ENCODE data around the gene EXT2.

The EXT2 gene

DNA sequence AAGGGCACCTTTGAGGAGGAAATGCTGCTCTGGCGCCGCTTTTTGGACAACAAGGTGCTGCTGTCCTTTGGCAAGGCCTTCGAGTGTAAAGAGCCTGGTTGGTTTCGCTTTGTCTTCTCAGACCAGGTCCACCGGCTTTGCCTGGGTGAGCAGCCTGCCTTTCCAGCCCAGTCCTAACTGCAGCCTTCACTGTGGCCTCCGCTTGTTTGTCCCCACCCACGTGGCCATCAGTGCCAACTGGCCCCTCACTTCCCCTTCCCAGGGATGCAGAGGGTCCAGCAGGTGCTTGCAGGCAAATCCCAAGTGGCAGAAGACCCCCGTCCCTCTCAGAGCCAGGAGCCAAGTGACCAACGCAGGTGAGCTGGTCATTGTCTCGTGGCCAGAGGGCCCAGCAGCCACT lies 12.0 kb upstream of the EXT2 start:
- intact Hi-C loops (cut with DNase I) = no loop called here
- DNase-seq = no peak

DNA sequence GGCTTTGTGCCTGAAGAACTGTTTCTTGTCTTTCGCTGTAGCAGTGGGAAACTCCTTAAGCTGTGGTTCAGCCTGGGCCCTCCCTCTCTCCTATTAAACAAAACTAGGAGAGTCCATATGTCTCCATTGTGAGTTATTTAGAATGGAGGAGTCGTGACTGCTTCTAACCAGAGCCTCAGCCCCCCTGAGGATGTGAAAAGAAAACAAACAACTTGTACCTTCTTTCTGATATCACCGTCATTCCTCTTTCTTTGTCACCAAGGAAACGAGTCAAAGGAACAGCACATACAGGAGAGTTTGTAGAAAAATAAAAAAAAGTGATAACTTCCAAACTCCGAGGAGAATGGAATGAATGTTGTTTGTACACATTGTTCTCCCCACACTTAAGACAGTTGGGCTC lies 11.6 kb upstream of the EXT2 start:
- DNase-seq = no peak
- intact Hi-C loops (cut with DNase I) = no loop called here

DNA sequence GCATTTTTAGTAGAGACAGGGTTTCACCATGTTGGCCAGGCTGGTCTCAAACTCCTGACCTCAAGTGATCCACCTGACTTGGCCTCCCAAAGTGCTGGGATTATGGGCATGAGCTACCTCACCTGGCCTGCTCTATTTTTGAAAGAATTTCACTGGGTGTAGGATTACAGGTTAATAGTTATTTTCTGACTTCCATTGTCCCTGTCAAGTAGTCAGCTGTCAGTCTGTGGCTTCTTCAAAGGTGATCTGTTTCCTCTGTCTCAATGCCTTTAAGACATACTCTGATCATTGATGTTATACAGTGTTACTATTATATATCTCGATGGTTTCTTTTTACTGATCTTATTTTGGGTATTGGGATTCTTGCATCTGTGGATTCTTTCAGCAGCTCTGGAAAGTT lies 10.1 kb upstream of the EXT2 start:
- intact Hi-C loops (cut with DNase I) = no loop called here

DNA sequence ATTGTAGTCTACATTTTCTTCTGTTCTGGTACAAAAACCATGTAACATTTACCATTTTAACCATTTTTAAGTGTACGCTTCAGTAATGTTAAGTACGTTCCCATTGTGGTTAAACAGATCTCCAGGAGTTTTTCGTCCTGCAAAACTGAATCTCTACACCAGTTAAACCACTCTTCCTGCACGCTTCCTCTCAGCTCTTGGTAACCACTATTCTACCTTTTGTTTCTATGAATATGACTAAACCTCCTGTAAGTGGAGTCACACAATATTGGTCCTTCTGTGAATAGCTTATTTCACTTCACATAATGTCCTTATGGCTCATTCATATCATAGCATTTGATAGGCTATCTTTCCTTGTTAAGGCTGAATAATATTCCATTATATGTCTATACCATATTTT lies 7.1 kb upstream of the EXT2 start:
- DNase-seq = no peak
- intact Hi-C loops (cut with DNase I) = no loop called here

More for the DNA sequence above, 10.1 kb upstream of the EXT2 start:
- DNase-seq = no peak

DNA sequence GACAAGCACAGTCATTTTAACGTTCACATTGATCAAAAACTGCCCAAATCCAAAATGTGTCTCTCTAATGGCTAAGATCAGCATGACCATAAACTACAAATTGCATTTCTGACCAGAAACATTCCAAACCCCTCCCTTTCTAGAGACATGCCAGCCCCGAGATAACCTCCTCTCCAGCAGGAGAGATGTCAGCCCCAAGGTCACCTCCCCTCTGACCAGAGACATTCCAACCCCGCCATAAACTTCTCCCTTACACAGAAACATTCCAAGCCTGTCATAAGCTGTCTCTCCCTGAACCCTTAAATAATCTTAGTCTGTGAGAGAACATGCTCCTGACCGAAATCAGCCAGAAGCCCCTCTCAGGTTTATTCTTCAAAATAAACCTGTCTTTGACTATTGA lies 6.6 kb upstream of the EXT2 start:
- intact Hi-C loops (cut with DNase I) = no loop called here
- no peak for DNase-seq

DNA sequence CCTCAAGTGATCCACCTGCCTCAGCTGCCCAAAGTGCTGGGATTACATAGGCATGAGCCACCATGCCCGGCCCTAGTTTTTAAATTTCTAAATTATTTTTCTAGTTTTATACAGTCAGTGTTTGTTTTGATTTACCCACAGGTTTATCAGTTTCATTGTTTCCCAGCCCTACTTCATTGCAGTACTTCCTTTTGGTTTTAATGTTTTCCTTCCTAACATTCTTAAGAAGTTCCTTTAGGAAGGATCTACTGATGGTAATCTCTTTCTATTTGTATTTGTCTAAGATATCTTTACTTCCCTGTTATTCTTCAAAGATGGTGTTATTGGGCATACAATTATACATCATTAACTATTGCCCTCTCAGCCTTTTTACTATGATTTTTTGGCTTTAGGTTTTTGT lies 4.9 kb upstream of the EXT2 start:
- DNase-seq = no peak
- intact Hi-C loops (cut with DNase I) = no loop called here

DNA sequence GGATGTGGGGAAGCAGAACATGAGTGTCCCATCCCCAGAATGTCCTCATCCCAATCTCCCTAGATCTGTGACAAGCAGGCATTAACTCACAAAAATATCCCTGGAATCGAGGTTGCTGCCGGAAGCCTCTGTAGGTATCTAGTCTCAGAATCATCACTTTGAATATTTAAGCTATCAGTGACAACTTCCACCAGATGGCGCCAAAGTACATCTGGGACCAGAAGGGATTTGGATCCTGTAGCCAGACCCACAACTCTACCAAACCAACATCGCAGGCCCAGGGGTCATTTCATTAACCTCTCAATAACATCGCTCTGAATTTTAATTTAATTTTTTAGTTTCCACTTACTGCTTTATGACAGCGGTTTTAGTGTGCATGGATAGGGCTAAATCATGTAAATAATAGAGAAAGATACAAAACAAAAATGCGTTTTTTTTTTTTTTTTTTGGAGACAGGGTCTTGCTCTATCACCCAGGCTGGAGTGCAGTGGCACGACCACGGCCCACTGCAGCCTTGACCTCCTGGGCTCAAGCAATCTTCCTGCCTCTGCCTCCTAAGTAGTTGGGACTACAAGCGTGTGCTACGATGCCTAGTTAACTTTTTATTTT lies 1.1 kb upstream of the EXT2 start:
- DNase-seq = peak in 9 of 10 donors; percentile 29 to 92 (median 82)
- intact Hi-C loops (cut with DNase I) = loop anchor here (1.0 to 2.0 kb wide), 2 partner anchors 16 to 444 kb away; no protein-coding TSS in a partner anchor

DNA sequence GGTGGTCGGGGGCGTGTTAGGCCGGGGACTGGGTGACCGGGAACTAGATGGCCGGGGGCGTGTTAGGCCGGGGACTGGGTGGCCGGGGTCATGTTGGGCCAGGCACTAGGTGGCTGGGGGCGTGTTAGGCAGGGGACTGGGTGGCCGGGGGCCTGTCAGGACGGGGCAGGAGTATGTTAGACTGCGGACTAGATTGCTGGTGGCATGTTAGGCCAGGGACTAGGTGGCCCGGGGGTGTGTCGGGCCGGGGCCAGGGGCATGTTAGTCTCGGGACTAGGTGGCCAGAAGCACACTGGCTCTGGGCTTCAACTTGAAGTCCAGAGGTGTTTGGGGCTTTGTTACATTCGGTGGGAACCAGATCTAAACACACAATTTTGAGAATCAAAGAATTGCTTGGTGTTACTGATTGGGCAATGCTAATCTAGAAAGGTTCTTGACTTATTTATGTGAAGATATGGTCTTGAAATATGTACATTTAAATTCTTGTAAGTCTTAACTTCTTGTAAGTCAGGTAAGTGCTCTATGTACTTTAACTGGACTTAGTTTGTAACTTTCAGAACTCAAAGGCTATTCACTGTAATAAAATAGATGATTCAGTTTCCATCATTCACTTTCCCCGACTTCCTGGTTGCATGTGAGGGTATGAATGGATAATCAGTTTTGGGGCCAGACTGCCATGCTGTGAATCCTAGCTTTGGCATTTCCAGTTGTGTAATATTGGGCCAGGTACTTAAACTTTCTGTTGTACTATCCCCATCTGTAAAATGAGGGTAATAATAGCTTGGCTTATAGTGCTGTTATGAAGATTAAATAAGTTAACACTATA lies 1.1 kb downstream of the EXT2 start:
- peak in 1 of 10 donors; percentile 86 for DNase-seq
- intact Hi-C loops (cut with DNase I) = no loop called here

DNA sequence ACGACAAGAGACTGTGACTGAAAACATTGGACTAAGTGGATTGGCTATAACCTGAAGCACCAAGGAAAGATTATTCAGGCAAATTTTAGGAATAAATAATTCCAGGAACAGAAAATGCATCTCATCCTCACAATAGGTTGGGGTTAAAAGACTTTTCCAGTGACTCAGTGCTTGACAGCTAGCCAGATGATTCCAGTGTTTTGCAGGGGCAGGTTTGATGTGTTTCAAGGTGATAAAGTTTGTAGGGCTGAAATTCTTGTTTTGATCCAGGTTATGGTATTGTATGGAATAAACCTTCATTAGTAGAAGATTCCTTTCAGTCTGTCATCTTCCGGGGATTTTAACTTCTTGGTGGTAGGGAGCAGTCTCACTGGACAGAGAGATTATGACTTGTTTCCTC lies 2.3 kb downstream of the EXT2 start:
- no peak for DNase-seq
- intact Hi-C loops (cut with DNase I) = no loop called here

DNA sequence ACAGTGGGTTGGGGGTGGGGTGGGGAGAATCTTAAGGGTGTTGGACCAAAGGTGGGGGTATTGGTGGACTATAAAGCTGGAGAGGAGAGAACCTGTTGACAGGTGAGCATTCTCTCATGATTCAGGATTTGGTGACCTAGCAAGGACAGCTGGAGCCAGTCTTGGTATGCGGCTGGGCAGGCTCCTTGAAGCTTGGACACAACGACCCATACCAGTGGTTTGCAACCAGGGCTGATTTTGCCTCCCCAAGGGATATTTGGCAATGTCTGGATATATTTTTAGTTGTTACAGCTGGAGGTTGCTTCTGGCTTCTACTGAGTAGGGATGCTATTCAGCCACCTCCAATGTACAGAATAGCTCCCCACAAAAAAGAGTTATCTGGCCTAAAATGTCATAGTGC lies 5.6 kb downstream of the EXT2 start:
- intact Hi-C loops (cut with DNase I) = no loop called here
- no peak for DNase-seq

DNA sequence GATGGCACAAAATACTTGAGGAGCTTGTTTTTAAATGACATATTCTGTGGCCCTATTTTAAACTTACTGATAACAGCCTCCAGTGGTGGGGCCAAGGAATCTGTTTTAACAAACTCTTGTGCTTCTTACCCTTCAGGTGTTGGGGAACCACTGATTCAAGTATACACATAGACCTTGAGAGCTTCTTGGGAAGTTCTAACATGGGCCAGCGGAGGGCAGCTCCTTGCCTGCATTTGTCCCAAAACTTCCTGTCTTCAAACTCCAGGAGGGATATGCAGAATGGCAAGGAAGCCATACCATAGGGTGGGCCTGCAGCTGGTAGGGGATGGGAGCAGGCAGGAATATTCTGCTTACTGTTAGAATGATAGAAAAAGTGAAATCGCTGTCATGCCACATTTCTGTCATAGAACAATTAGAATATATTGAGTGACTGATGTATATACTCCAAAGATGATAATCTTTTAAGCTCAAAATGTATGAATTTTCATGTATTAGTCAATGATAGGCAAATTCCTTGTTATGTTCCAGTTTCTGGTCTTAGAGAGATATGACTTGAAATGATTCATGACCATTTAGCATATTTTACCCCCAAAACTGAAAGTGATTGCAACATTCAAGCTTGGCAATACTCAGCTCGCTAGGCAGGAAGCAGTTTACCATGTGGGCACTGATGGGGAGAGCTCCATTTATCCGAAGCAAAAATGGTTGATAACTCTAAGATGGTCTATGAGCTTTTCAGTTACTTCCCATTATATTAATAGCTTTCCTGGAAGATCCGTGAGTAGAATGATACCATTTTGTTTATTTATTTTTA lies 9.2 kb downstream of the EXT2 start:
- no peak for DNase-seq
- intact Hi-C loops (cut with DNase I) = no loop called here

DNA sequence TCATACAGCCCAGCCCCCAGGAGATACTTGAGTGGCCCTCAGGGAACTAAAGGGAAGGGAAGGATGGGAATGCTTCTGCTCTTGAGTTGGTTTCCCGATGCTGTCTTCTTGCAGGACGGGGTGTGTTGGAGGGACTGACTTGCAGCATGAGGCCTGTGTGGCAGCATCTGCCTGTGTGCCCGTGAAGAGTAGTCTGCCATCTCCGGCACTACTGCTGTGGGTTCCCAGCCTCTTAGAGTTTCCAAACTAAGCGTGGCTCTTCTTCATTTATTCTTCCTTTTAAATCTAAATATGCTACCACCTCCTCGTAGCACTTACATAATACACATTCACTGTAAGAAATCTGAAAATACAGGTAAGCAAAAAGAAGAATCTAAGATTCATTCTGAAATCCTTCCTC lies 12.8 kb downstream of the EXT2 start:
- intact Hi-C loops (cut with DNase I) = no loop called here
- DNase-seq = no peak

DNA sequence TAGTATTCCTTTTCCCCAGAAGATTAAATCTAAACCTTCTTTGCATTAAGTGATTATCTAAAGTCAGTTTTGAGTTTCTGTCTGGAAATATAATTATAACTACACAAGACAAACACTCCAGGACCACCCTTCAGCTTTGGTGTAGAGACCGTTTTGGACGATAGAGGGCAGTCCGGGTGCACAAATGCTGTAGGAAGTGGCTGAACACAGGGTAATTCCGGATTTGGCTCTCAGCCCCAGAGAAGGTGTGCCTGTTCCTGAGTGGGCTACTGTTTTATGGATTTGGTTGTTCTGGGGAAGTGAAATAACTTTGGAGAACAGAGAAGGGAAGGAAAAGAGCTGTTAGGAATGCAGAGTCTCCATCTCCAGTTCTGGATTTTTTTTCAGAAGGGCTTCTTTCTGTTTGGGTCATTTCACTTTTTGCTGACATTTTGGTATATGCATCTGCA lies 14.8 kb downstream of the EXT2 start:
- intact Hi-C loops (cut with DNase I) = loop anchor here (2.0 kb wide), 1 partner anchor 15 kb away; the partner anchor contains the start of gene EXT2
- DNase-seq = peak in 6 of 10 donors; percentile 17 to 81 (median 47)

DNA sequence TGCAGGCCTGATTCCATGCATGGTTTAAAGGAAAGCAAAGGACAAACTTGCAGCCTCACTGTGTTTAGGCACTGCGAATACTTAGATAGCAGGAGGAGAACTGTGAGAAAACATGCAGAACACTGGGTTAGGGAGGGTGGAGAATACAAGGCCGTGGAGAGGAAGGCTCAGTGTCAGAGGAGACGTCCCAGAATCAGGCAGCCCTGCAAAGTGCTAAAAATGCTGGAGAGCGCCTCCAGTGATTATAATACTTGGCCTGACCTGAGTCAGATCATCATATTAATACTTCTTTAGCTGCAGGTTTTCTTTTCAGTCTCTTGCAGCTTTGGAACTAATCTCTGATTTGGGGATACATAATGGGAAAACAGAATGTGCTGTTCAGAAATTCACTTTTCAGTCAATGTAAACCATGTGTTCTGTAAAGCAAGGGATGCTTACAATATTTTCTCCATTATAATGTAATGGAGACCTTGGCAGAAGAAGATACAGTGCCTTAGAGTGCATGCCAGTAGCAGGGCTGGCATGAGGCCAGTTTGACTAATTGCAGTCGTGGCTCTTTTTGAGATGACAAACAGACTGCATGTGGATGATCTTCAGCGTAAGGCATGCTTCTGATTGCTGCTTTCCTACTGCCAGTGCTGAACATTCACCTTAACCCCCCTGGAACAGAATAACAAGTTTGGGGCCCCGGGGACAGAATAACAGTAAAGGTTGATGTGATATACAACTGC lies 16.8 kb downstream of the EXT2 start:
- intact Hi-C loops (cut with DNase I) = no loop called here
- DNase-seq = peak in 5 of 10 donors; percentile 22 to 84 (median 31)

DNA sequence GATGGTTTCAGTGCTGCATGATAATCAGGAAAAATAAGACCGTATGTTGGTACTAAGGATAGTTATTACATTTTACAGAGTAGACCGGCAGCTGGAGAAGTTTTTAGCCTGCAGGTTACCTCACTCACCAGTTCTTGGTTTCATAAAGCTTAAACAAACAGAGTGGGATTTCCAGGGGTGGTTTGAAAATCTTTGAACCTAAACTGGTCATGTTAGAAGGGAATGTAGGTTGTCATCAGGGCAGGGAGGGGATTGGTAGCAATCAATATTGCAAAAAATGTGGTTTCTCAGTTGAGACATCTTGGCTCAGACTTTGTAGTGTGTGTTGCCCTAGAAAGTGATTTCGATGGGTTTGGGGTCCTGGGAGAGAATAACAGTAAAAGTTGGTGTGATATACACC lies 17.5 kb downstream of the EXT2 start:
- intact Hi-C loops (cut with DNase I) = no loop called here
- DNase-seq = no peak

DNA sequence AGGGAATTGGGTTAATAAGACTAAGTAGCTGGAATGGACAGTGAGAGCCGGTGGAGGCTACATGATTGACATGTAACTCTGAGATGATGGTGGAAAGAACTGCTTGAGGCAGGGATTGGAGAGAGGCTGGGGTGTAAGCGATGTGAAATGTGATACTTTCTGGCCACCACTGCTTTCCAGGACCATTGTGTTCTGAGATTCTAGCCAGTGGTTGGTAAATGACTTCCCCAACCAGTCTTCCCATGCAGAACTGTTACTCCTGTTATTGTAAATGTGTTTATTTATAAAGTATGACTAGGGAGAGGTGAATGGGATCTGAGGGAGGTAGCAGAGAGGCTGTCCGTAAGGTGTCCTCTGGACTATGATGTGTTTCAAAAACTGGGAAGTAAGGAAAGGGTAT lies 18.1 kb downstream of the EXT2 start:
- intact Hi-C loops (cut with DNase I) = no loop called here
- no peak for DNase-seq

DNA sequence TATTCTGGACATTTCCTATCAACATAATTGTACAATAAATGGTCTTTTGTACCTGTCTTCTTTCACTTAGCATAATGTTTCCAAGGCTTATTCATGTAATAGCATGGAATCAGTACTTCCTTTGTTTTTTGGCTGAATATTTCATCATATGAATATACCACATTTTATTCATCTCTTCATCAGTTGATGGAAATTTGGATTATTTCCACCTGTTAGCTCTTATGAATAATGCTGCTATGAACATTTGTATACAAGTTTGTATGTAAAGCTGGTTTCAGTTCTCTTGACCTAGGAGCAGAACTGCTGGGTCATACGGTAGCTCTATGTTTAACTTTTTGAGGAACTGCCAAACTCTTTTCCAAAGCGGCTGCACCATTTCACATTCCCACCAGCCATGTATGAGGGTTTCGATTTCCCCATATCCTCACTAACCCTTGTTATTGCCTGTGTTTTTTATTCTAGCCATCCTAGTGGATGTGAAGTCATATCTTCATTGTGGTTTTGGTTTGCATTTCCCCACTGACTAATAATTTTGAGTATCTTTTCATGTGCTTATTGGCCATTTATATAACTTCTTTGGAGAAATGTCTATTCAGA lies 20.9 kb downstream of the EXT2 start:
- intact Hi-C loops (cut with DNase I) = no loop called here
- no peak for DNase-seq

DNA sequence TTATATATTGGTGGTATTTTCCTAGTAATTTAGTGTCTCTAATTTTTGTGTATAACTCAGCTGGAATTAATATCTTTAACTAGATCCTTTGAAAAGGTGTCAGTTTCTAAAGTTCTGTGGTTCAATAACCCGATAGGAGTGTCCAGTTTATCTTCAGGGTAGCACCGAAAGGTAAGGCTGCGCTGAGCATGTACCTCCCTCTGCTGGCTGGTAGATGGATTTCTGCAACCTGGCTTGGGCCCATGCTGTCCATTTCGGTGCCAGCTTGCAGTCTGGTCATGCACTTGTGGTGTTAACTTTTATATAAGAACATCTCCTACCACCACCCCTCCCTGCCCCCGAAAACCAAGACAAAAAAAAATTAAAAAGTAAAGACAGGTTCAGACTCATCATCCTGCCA lies 24.7 kb downstream of the EXT2 start:
- intact Hi-C loops (cut with DNase I) = no loop called here
- DNase-seq = no peak

DNA sequence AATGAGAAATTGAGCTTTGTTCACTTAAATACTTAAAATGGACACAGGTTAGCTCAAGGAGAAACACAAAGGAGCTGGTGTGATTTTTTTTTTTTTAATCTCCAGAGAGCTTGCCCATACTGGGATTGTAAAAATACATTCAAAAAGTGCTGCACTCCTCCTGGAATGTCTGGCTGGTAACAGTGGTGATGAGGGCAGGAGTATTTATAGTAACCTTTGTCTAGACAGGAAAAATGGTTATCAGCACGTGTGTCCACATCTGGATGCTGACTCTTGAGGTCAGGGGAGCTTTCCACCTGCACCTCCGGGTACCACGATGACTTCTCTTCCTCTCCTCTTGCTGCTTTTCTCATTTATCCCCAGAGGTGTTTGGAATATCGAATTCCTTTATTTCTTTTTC lies 30.1 kb downstream of the EXT2 start:
- DNase-seq = no peak

DNA sequence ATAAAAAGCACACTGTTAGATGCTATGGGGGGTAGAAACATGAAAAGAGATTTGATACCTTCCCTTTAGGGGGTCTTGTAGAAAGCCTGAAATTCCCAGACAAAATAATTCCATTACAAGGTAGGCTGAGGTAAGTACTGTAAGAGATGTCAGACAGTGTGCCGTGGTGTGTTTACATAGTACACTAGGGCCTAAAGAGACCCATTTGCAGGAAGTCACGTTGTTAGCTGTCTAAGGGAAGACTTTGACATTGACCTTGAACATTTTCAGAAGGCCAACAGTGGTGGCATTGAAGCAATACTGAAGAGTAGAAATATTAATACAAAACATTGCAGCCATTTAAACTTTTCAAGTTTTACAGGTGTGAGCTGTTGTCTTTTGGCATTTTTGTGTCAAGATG lies 30.8 kb downstream of the EXT2 start:
- no peak for DNase-seq
- intact Hi-C loops (cut with DNase I) = no loop called here

More for the DNA sequence above, 30.1 kb downstream of the EXT2 start:
- intact Hi-C loops (cut with DNase I) = no loop called here
